KMS-11 (cell line): ENCODE data around the gene RERE.

Source experiments
- H2AFZ ChIP-seq: fragments of 200-600 bp; sonication (generic); 2 replicates; pipeline ENCODE4 v1.6.1; 2016; ENCODE audit warnings: antibody characterized with exemption, mixed run types, low read depth
- H3K27ac ChIP-seq: fragments of 200-600 bp; sonication (generic); 2 replicates; pipeline ENCODE4 v1.6.1; 2016; ENCODE audit warnings: mild to moderate bottlenecking, mixed run types
- H3K27me3 ChIP-seq: fragments of 200-600 bp; sonication (generic); 2 replicates; pipeline ENCODE4 v1.6.1; 2017; ENCODE audit warnings: mild to moderate bottlenecking, low read depth, mixed run types, moderate library complexity; ENCODE audit not compliant: insufficient read depth
- H3K36me3 ChIP-seq: fragments of 200-600 bp; sonication (generic); 2 replicates; pipeline ENCODE4 v1.6.1; 2017; ENCODE audit warnings: mild to moderate bottlenecking, mixed run types; ENCODE audit not compliant: insufficient read depth
- H3K4me1 ChIP-seq: fragments of 200-600 bp; sonication (generic); 2 replicates; pipeline ENCODE4 v1.6.1; 2016; ENCODE audit warnings: mild to moderate bottlenecking, low read depth, mixed run types; ENCODE audit not compliant: poor library complexity, severe bottlenecking
- H3K4me2 ChIP-seq: fragments of 200-600 bp; sonication (generic); 2 replicates; pipeline ENCODE4 v1.7.0; 2016; ENCODE audit warnings: mild to moderate bottlenecking, mixed run types
- H3K4me3 ChIP-seq: fragments of 200-600 bp; sonication (generic); IDR thresholded peaks from 2 replicates; pipeline ENCODE4 v1.6.1; 2017; ENCODE audit warnings: low read depth, low read length, mixed read lengths; ENCODE audit not compliant: insufficient read depth
- H3K79me2 ChIP-seq: fragments of 200-600 bp; sonication (generic); 2 replicates; pipeline ENCODE4 v1.6.1; 2016; ENCODE audit warnings: low read depth, mixed run types; ENCODE audit not compliant: insufficient read depth
- H3K9ac ChIP-seq: fragments of 200-600 bp; sonication (generic); 2 replicates; pipeline ENCODE4 v1.6.1; 2016; ENCODE audit warnings: mild to moderate bottlenecking, mixed run types
- H4K20me1 ChIP-seq: fragments of 200-600 bp; sonication (generic); 2 replicates; pipeline ENCODE4 v1.6.1; 2016; ENCODE audit warnings: mild to moderate bottlenecking, mixed run types; ENCODE audit not compliant: insufficient read depth
- TF ChIP-seq, protein P1 (sequence below): fragments of 200-600 bp; sonication (generic); conservative IDR thresholded peaks from 2 replicates; pipeline ENCODE4 v1.6.1; 2017; ENCODE audit warnings: low read depth, mild to moderate bottlenecking, antibody characterized with exemption, low read length, moderate library complexity, mixed read lengths

Gene RERE

DNA sequence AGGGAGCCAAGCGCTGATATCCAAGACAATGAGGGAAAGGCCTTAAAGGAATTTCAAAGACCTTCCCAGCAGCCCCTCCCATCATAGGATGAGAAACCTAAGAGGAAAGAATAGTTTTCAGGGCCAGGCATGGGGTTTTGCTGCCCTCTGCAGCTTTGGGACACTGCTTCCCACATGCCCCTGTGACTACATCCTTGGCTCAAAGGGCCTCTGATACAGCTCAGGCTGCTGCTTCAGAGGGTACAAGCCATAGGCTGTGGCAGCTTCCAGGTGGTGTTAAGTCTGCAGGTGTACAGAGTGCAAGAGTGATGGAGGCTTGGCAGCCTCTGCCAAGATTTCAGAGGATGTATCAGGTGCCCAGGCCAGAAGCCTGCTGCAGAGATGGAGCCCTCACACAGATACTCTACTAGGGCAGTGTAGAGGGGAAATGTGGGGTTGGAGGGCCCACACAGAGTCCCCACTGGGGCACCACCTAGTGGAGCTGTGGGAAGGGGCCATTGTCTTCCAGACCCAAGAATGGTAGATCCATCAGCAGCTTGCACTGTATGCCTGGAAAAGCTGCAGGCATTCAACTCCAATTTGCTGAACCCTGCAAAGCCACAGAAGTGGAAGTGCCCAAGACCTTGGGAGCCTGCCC lies 373.8 kb downstream of the RERE start:
- H2AFZ ChIP-seq: no peak overlapping the region
- TF ChIP-seq, protein P1, sequence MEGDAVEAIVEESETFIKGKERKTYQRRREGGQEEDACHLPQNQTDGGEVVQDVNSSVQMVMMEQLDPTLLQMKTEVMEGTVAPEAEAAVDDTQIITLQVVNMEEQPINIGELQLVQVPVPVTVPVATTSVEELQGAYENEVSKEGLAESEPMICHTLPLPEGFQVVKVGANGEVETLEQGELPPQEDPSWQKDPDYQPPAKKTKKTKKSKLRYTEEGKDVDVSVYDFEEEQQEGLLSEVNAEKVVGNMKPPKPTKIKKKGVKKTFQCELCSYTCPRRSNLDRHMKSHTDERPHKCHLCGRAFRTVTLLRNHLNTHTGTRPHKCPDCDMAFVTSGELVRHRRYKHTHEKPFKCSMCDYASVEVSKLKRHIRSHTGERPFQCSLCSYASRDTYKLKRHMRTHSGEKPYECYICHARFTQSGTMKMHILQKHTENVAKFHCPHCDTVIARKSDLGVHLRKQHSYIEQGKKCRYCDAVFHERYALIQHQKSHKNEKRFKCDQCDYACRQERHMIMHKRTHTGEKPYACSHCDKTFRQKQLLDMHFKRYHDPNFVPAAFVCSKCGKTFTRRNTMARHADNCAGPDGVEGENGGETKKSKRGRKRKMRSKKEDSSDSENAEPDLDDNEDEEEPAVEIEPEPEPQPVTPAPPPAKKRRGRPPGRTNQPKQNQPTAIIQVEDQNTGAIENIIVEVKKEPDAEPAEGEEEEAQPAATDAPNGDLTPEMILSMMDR: no peak
- H3K27me3 ChIP-seq: no peaks in the 10 kb centered on the region
- H3K9ac ChIP-seq: no peak overlapping the region
- no peaks in the 10 kb centered on the region for H4K20me1 ChIP-seq
- no peak overlapping the region for H3K4me3 ChIP-seq
- H3K4me1 ChIP-seq: no peaks in the 10 kb centered on the region
- no peak overlapping the region for H3K27ac ChIP-seq
- no peaks in the 10 kb centered on the region for H3K79me2 ChIP-seq
- H3K4me2 ChIP-seq: no peak overlapping the region
- H3K36me3 ChIP-seq: no peaks in the 10 kb centered on the region

DNA sequence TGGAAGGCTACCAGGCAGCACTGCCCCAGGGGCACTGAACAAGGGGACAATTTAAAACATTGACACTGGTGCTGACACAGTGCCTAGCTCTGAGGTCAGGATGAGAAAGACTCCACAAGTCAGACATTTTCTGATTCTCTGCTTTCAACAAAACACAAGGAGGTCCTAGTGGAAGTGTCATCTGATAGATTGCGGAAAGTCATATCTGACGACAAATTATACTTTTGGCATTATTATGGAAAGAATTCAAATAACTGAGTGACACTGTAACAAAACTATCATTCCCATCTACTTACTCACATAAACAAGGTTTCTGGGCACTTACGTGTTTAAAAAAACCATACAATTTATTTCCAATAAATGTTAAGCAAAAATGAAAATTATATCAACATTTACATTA lies 376.0 kb downstream of the RERE start:
- TF ChIP-seq, protein P1: no peak
- no peak overlapping the region for H3K4me2 ChIP-seq
- H3K9ac ChIP-seq: no peak overlapping the region
- no peaks in the 10 kb centered on the region for H3K79me2 ChIP-seq
- no peaks in the 10 kb centered on the region for H3K4me1 ChIP-seq
- no peaks in the 10 kb centered on the region for H4K20me1 ChIP-seq
- H3K27me3 ChIP-seq: no peaks in the 10 kb centered on the region
- H3K36me3 ChIP-seq: no peaks in the 10 kb centered on the region
- H2AFZ ChIP-seq: no peak overlapping the region
- H3K27ac ChIP-seq: no peak overlapping the region
- no peak overlapping the region for H3K4me3 ChIP-seq

DNA sequence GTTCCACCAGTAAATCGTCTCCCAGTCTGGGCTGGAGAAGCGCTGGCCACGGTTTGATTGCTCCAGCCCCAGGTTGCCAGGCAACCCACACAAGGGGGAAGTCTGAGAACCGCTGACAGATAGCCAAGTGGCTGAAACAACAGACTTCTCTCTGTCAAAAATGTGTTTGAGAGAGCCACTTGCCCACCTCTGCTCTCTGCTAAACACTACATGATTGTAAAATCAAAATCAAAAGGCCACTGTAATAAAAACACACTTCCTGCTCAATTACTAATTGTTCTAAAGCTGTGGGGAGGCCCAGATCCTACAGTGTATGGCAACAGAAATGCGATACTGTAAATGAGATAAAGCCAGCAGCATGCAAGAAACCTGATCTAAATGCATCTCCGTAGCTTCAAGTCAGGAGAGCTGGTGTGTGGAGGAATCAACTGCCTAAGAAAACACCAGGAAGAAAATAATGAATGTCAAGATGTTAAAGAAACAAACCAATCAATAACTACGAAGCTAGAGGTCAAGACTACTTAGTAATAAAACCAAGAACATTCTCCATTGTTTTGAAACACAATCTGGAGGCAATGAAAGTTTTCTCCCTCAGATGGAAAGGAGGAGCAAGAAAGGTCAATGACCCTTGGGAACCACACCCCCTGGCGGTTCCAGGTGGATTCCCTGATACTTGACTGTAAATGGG lies 378.3 kb downstream of the RERE start:
- Histone ChIP-seq H3K27ac (no peak overlapping the region), H3K9ac (no peak overlapping the region), H3K79me2 (no peaks in the 10 kb centered on the region), H3K36me3 (no peaks in the 10 kb centered on the region), H4K20me1 (no peaks in the 10 kb centered on the region), H2AFZ (no peak overlapping the region), H3K4me2 (no peak overlapping the region), H3K4me1 (no peaks in the 10 kb centered on the region), H3K27me3 (no peaks in the 10 kb centered on the region), H3K4me3 (no peak overlapping the region)
- TF ChIP-seq, protein P1: no peak

DNA sequence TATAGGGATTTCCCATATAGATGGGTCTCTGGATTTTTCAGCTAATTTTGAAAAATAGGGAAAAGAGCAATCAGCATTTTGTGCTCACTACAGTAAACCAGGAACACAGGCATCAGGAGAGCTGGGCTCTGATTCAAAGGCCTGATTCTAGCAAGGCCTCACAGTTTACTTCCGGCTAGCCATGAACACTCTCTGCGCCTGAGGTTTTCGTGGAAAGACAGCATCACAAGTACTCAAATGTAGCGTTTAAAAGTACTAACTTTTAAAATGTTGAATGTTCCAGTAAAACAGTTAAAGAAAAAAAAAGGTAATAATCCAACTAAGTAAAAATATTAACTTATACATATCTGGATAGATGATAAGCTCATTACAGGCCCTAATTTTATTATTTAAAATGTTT lies 379.0 kb downstream of the RERE start:
- TF ChIP-seq, protein P1: no peak
- Histone ChIP-seq H3K4me2 (no peak overlapping the region), H3K36me3 (no peaks in the 10 kb centered on the region), H3K9ac (no peak overlapping the region), H3K27me3 (no peaks in the 10 kb centered on the region), H3K79me2 (no peaks in the 10 kb centered on the region), H3K4me1 (no peaks in the 10 kb centered on the region), H2AFZ (no peak overlapping the region), H4K20me1 (no peaks in the 10 kb centered on the region), H3K27ac (no peak overlapping the region), H3K4me3 (no peak overlapping the region)
